ENCODE measurements around the gene KIAA0408. TPM values are rescaled to one million over a fixed set of nuclear protein-coding genes. Genes with fewer than 3 reads are reported as not detected.
A peak's percentile ranks its signal among the peaks of the same experiment; 100 is the strongest.
"Not testable (repeated sequence)": the region's sequence is repeated elsewhere in the genome, so short reads cannot be mapped to it uniquely, and the experiment has no call there.

KIAA0408 gene
- total RNA-seq, 1 experiment from 2014 or later: 34.7 TPM

DNA sequence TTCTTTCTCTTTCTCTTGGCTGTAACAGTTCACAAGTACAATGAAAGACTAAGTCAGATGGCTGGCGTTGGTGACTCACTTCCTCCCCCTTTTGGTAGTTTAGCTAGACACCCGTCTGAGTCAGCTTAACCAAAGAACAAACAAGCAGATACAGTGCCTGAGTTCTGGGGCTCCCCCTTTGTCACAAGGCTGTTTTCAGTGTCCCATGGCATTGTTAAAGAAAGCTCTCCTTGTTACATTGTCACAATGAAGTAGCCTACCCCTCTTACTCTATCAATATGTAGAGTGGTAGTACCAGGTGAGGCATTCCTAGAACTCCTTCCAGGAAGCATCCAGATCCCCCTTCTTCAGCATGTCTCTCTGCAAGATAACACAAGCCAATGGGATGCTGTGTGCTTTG lies 38.6 kb downstream of the KIAA0408 start:
- Histone ChIP-seq H3K4me3 (ENCODE audit: low read depth, low read length, poor library complexity, severe bottlenecking) (no peak overlapping the region), H3K27me3 (replicated peaks; ENCODE audit: insufficient read depth, low read depth, low read length, poor library complexity) (no peaks in the 10 kb centered on the region), H3K9me3 (ENCODE audit: low read depth, low read length, poor library complexity, severe bottlenecking) (no peaks in the 10 kb centered on the region), H3K36me3 (ENCODE audit: insufficient read depth, low read length, poor library complexity, severe bottlenecking) (no peaks in the 10 kb centered on the region), H3K27ac (ENCODE audit: low read depth, low read length, poor library complexity, severe bottlenecking) (no peak overlapping the region), H3K4me1 (ENCODE audit: insufficient read depth, low read length, poor library complexity, severe bottlenecking) (no peaks in the 10 kb centered on the region)
- BruUV-seq (replicated peaks): no TSS peak
- ChIA-PET CTCF (interaction anchor here (1.0 kb wide), 2 partner anchors 117 to 130 kb away, joined by 3 to 4 read pairs; no protein-coding TSS in a partner anchor), POLR2A (ENCODE audit: low non-redundant PET) (interaction anchor here (0.7 kb wide), 1 partner anchor 118 kb away, joined by 3 read pairs; no protein-coding TSS in a partner anchor)
- intact Hi-C loops (cut with micrococcal nuclease; ENCODE audit: unreplicated experiment): loop anchor here (2.0 kb wide), 1 partner anchor 118 kb away; no protein-coding TSS in a partner anchor
- TF ChIP-seq, protein P1, sequence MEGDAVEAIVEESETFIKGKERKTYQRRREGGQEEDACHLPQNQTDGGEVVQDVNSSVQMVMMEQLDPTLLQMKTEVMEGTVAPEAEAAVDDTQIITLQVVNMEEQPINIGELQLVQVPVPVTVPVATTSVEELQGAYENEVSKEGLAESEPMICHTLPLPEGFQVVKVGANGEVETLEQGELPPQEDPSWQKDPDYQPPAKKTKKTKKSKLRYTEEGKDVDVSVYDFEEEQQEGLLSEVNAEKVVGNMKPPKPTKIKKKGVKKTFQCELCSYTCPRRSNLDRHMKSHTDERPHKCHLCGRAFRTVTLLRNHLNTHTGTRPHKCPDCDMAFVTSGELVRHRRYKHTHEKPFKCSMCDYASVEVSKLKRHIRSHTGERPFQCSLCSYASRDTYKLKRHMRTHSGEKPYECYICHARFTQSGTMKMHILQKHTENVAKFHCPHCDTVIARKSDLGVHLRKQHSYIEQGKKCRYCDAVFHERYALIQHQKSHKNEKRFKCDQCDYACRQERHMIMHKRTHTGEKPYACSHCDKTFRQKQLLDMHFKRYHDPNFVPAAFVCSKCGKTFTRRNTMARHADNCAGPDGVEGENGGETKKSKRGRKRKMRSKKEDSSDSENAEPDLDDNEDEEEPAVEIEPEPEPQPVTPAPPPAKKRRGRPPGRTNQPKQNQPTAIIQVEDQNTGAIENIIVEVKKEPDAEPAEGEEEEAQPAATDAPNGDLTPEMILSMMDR (conservative IDR thresholded peaks at IDR 0.05; ENCODE audit: low read depth, low read length): peak; percentile 69
- TF ChIP-seq EZH2 (IDR thresholded peaks at IDR 0.05; ENCODE audit: borderline replicate concordance, low read depth, low read length, poor library complexity, severe bottlenecking): no peak
- DNase-seq (ENCODE audit: low spot score): peak; percentile 89

DNA sequence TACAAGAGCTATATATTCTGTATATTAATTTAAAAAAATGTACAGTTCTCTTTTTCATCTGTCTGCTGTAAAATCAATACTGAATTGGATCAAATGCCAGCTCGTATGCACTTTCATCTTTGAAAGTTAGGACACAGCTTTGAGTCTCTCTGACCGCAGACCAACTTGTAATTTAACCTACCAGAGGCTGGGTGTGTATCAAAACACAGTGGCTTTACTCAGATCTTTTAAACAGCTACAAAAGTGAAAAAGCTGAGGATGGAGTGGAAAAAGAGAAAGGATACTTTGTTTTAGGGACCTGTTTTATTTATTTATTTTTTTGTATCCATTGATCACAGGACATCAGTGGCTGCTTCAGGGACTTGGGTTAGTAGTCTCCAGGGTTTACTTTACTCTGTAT lies 44.1 kb downstream of the KIAA0408 start:
- ChIA-PET POLR2A (ENCODE audit: low non-redundant PET) (no interaction called here), CTCF (no interaction called here)
- BruUV-seq (replicated peaks): no TSS peak
- no peak for DNase-seq (ENCODE audit: low spot score)
- Histone ChIP-seq H3K27ac (ENCODE audit: low read depth, low read length, poor library complexity, severe bottlenecking) (no peak overlapping the region), H3K9me3 (ENCODE audit: low read depth, low read length, poor library complexity, severe bottlenecking) (no peaks in the 10 kb centered on the region), H3K4me1 (ENCODE audit: insufficient read depth, low read length, poor library complexity, severe bottlenecking) (no peaks in the 10 kb centered on the region), H3K36me3 (ENCODE audit: insufficient read depth, low read length, poor library complexity, severe bottlenecking) (no peaks in the 10 kb centered on the region), H3K4me3 (ENCODE audit: low read depth, low read length, poor library complexity, severe bottlenecking) (no peak overlapping the region), H3K27me3 (replicated peaks; ENCODE audit: insufficient read depth, low read depth, low read length, poor library complexity) (no peaks in the 10 kb centered on the region)
- intact Hi-C loops (cut with micrococcal nuclease; ENCODE audit: unreplicated experiment): no loop called here
- TF ChIP-seq EZH2 (IDR thresholded peaks at IDR 0.05; ENCODE audit: borderline replicate concordance, low read depth, low read length, poor library complexity, severe bottlenecking): no peak
- TF ChIP-seq, protein P1 (conservative IDR thresholded peaks at IDR 0.05; ENCODE audit: low read depth, low read length): no peak

DNA sequence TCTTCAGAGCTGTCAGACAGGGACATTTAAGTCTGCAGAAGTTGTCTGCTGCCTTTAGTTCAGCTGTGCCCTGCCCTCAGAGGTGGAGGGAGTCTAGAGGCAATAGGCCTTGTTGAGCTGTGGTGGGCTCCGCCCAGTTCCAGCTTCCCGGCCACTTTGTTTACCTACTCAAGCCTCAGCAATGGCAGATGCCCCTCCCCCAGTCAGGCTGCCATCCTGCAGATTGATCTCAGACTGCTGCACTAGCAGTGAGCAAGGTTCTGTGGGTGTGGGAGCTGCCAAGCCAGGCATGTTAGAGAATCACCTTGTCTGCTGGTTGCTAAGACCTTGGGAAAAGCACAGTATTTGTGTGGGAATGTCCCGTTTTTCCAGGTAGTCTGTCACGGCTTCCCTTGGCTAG lies 46.1 kb downstream of the KIAA0408 start:
- H3K4me1 ChIP-seq (ENCODE audit: insufficient read depth, low read length, poor library complexity, severe bottlenecking); CTCF ChIA-PET; DNase-seq (ENCODE audit: low spot score); H3K4me3 ChIP-seq (ENCODE audit: low read depth, low read length, poor library complexity, severe bottlenecking); H3K36me3 ChIP-seq (ENCODE audit: insufficient read depth, low read length, poor library complexity, severe bottlenecking); BruUV-seq (replicated peaks); POLR2A ChIA-PET (ENCODE audit: low non-redundant PET); H3K9me3 ChIP-seq (ENCODE audit: low read depth, low read length, poor library complexity, severe bottlenecking); intact Hi-C loops (cut with micrococcal nuclease; ENCODE audit: unreplicated experiment); H3K27ac ChIP-seq (ENCODE audit: low read depth, low read length, poor library complexity, severe bottlenecking); H3K27me3 ChIP-seq (replicated peaks; ENCODE audit: insufficient read depth, low read depth, low read length, poor library complexity): not testable (repeated sequence)

DNA sequence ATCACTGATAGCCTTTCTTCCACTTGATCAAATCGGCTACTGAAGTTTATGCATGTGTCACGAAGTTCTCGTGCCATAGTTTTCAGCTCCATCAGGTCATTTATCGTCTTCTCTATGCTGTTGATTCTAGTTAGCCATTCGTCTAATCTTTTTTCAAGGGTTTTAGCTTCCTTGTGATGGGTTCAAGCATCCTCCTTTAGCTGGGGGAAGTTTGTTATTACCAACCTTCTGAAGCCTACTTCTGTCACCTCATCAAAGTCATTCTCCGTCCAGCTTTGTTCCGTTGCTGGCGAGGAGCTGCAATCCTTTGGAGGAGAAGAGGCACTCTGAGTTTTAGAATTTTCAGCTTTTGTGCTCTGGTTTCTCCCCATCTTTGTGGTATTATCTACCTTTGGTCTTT lies 47.2 kb downstream of the KIAA0408 start:
- intact Hi-C loops (cut with micrococcal nuclease; ENCODE audit: unreplicated experiment); POLR2A ChIA-PET (ENCODE audit: low non-redundant PET); BruUV-seq (replicated peaks); H3K27me3 ChIP-seq (replicated peaks; ENCODE audit: insufficient read depth, low read depth, low read length, poor library complexity); H3K4me3 ChIP-seq (ENCODE audit: low read depth, low read length, poor library complexity, severe bottlenecking); CTCF ChIA-PET; H3K9me3 ChIP-seq (ENCODE audit: low read depth, low read length, poor library complexity, severe bottlenecking); H3K4me1 ChIP-seq (ENCODE audit: insufficient read depth, low read length, poor library complexity, severe bottlenecking); DNase-seq (ENCODE audit: low spot score); H3K36me3 ChIP-seq (ENCODE audit: insufficient read depth, low read length, poor library complexity, severe bottlenecking); H3K27ac ChIP-seq (ENCODE audit: low read depth, low read length, poor library complexity, severe bottlenecking): not testable (repeated sequence)

Other genes with a start within 250 kb of the KIAA0408 start
- 21.7 and 22.6 TPM in 2 replicates for gene RNF146, start 192.5 kb downstream of the KIAA0408 start, total RNA-seq (2021)
- gene ECHDC1, start 115.8 kb downstream of the KIAA0408 start, total RNA-seq (2021): 79.7 and 102 TPM in 2 replicates
- 0.64 and 1.1 TPM in 2 replicates for gene C6orf58, start 117.8 kb upstream of the KIAA0408 start, total RNA-seq (2021)